CD4-positive, alpha-beta T cell (primary cell): ENCODE data around the gene PIK3R1. TPM values are rescaled to one million over a fixed set of nuclear protein-coding genes. Genes with fewer than 3 reads are reported as not detected.
A peak's percentile ranks its signal among the peaks of the same experiment; 100 is the strongest.

ENCODE experiments used
- ATAC-seq: fragments of 200-7000 bp; cut with Tn5 transposase; one replicate; pipeline ENCODE4 v1.10.0; 2022; ENCODE audit warnings: mild to moderate bottlenecking; ENCODE audit not compliant: poor library complexity
- CTCF ChIA-PET: fragments of 350-600 bp; sonication (Branson Sonifier 250); formaldehyde crosslinking; loops from one replicate; lab custom pipeline; 2021; ENCODE audit warnings: antibody characterized with exemption, inconsistent platforms; lab: Charles Lee
- POLR2A ChIA-PET: fragments of 350-600 bp; sonication (Branson Sonifier 250); formaldehyde crosslinking; loops from one replicate; lab custom pipeline; 2021; ENCODE audit warnings: antibody characterized with exemption, inconsistent platforms; lab: Charles Lee
- DNase-seq, 14 experiments: peaks; one replicate each; pipeline ENCODE4 v3.0.0-alpha.2; 2013 to 2020; ENCODE audit warnings: mixed read lengths in 2 of 14
- H3K27ac ChIP-seq, 2 donors: one replicate each; pipeline versions ENCODE4 v1.5.1 to v1.7.0; 2013; ENCODE audit warnings: low read length in 2 of 2, low read depth in 1 of 2, mild to moderate bottlenecking in 1 of 2
- H3K27me3 ChIP-seq, 2 experiments: 1 replicate in 1 of 2; 2 replicates in 1 of 2; pipeline versions ENCODE4 v1.6.1 to v1.7.0; 2013; ENCODE audit warnings: low read length in 2 of 2, control low read depth in 1 of 2, mild to moderate bottlenecking in 1 of 2, moderate library complexity in 1 of 2; ENCODE audit not compliant: insufficient read depth in 2 of 2, control insufficient read depth in 1 of 2
- H3K36me3 ChIP-seq: one replicate; pipeline ENCODE4 v1.6.1; 2013; ENCODE audit warnings: low read length, control low read depth; ENCODE audit not compliant: insufficient read depth
- H3K4me1 ChIP-seq: one replicate; pipeline ENCODE4 v1.6.1; 2013; ENCODE audit warnings: low read length, control low read depth; ENCODE audit not compliant: insufficient read depth
- H3K4me3 ChIP-seq: one replicate; pipeline ENCODE4 v1.5.1; 2013; ENCODE audit warnings: mild to moderate bottlenecking, low read length, moderate library complexity
- H3K9me3 ChIP-seq, 2 experiments: 1 replicate in 1 of 2; 2 replicates in 1 of 2; pipeline versions ENCODE4 v1.6.1 to v1.7.0; 2013; ENCODE audit warnings: low read length in 2 of 2, mild to moderate bottlenecking in 2 of 2, control low read depth in 1 of 2, moderate library complexity in 1 of 2; ENCODE audit not compliant: control insufficient read depth in 1 of 2, insufficient read depth in 1 of 2
- H3K27ac Mint-ChIP-seq: one replicate; pipeline ENCODE4 v1.8.0; 2020; ENCODE audit warnings: mixed read lengths
- H3K27me3 Mint-ChIP-seq: one replicate; pipeline ENCODE4 v1.8.0; 2021; ENCODE audit warnings: mixed read lengths
- H3K36me3 Mint-ChIP-seq: one replicate; pipeline ENCODE4 v1.8.0; 2021; ENCODE audit warnings: low read depth, mixed read lengths
- H3K4me1 Mint-ChIP-seq: one replicate; pipeline ENCODE4 v1.8.0; 2021; ENCODE audit warnings: low read depth, mixed read lengths
- H3K4me3 Mint-ChIP-seq: one replicate; pipeline ENCODE4 v1.8.0; 2020; ENCODE audit warnings: mild to moderate bottlenecking, mixed read lengths
- H3K9me3 Mint-ChIP-seq: one replicate; pipeline ENCODE4 v1.8.0; 2020; ENCODE audit warnings: mixed read lengths
- intact Hi-C, 2 experiments: fragments of 100-400 bp; cut with DNase I in 1 of 2; cut with micrococcal nuclease in 1 of 2; formaldehyde crosslinking; loops; one replicate each; pipeline versions ENCODE4 v1.15.1 to v1.9.0; 2023 to 2025; cut with DNase I, micrococcal nuclease
- total RNA-seq, 174 experiments: library from RNA in 2 of 174; stranded (reverse) in 2 of 174; gene quantifications; one replicate each; pipeline ENCODE4 v1.2.3 and lab custom pipeline; 2021 to 2026
- TF ChIP-seq, protein P1 (sequence below): fragments of 200-600 bp; IDR thresholded peaks from one replicate; pipeline ENCODE4 v1.8.0; 2022; ENCODE audit warnings: antibody characterized with exemption, mild to moderate bottlenecking

Gene PIK3R1
- total RNA-seq, 2 experiments from 2014 or later, result 455 to 459 TPM

GRCh38 chr5:68194386-68194785 lies 21.2 kb upstream of the PIK3R1 start:
- no peak for DNase-seq
- no peak for ATAC-seq
- no peak overlapping the region for H3K27ac Mint-ChIP-seq
- Histone ChIP-seq H3K27me3 (no peaks in the 10 kb centered on the region), H3K36me3 (no peaks in the 10 kb centered on the region), H3K27ac (no peak overlapping the region), H3K9me3 (no peaks in the 10 kb centered on the region), H3K4me1 (peaks cover 4% of the 10 kb centered on the region), H3K4me3 (no peak overlapping the region)
- no peaks in the 10 kb centered on the region for H3K36me3 Mint-ChIP-seq
- no peak overlapping the region for H3K4me3 Mint-ChIP-seq
- intact Hi-C loops, result no loop called here
- TF ChIP-seq, protein P1, sequence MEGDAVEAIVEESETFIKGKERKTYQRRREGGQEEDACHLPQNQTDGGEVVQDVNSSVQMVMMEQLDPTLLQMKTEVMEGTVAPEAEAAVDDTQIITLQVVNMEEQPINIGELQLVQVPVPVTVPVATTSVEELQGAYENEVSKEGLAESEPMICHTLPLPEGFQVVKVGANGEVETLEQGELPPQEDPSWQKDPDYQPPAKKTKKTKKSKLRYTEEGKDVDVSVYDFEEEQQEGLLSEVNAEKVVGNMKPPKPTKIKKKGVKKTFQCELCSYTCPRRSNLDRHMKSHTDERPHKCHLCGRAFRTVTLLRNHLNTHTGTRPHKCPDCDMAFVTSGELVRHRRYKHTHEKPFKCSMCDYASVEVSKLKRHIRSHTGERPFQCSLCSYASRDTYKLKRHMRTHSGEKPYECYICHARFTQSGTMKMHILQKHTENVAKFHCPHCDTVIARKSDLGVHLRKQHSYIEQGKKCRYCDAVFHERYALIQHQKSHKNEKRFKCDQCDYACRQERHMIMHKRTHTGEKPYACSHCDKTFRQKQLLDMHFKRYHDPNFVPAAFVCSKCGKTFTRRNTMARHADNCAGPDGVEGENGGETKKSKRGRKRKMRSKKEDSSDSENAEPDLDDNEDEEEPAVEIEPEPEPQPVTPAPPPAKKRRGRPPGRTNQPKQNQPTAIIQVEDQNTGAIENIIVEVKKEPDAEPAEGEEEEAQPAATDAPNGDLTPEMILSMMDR, result no peak
- H3K9me3 Mint-ChIP-seq, result no peaks in the 10 kb centered on the region
- H3K4me1 Mint-ChIP-seq, result peaks cover 11% of the 10 kb centered on the region
- ChIA-PET CTCF (no interaction called here), POLR2A (no interaction called here)
- H3K27me3 Mint-ChIP-seq, result no peaks in the 10 kb centered on the region

GRCh38 chr5:68195137-68195536 lies 20.4 kb upstream of the PIK3R1 start:
- ATAC-seq, result no peak
- CTCF ChIA-PET, result no interaction called here

DNA sequence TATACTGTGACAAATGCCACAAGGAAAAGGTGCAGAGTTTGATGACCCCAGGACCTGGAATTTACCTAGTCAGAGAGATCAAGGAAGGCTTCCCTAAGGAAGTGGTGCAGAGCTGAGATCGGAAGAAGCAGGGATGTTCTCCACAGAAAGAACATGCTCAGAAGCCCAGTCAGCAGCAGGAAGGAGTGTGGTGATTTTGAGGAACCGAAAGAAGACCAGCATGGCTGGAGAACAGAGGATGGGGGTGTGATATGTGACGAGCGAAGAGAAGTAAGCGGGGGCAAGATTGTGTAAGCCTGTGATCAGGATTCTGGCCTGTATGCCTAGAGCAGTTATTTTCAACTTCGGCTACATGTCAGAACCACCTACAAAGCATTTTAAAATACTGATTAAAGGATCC lies 18.7 kb upstream of the PIK3R1 start:
- Histone ChIP-seq H3K4me1 (peaks cover 4% of the 10 kb centered on the region), H3K9me3 (no peaks in the 10 kb centered on the region), H3K27me3 (no peaks in the 10 kb centered on the region), H3K36me3 (no peaks in the 10 kb centered on the region), H3K4me3 (no peak overlapping the region), H3K27ac (no peak overlapping the region)
- ChIA-PET POLR2A (no interaction called here), CTCF (no interaction called here)
- TF ChIP-seq, protein P1, result no peak
- DNase-seq (peak in 3 of 14 experiments; percentile 25 to 61 (median 51)), ATAC-seq (no peak)
- Mint-ChIP-seq H3K9me3 (no peaks in the 10 kb centered on the region), H3K27me3 (no peaks in the 10 kb centered on the region), H3K4me1 (peaks cover 11% of the 10 kb centered on the region), H3K27ac (no peak overlapping the region), H3K36me3 (no peaks in the 10 kb centered on the region), H3K4me3 (no peak overlapping the region)
- intact Hi-C loops, result no loop called here

More at GRCh38 chr5:68195137-68195536, 20.4 kb upstream of the PIK3R1 start:
- Mint-ChIP-seq H3K4me1 (peaks cover 11% of the 10 kb centered on the region), H3K27ac (no peak overlapping the region), H3K27me3 (no peaks in the 10 kb centered on the region), H3K36me3 (no peaks in the 10 kb centered on the region), H3K4me3 (no peak overlapping the region), H3K9me3 (no peaks in the 10 kb centered on the region)
- intact Hi-C loops, result no loop called here
- no peaks in the 10 kb centered on the region for H3K27me3 ChIP-seq
- H3K27ac ChIP-seq, result no peak overlapping the region
- DNase-seq, result no peak
- peaks cover 4% of the 10 kb centered on the region for H3K4me1 ChIP-seq
- POLR2A ChIA-PET, result no interaction called here
- TF ChIP-seq, protein P1, result no peak
- H3K36me3 ChIP-seq, result no peaks in the 10 kb centered on the region
- H3K4me3 ChIP-seq, result no peak overlapping the region
- H3K9me3 ChIP-seq, result no peaks in the 10 kb centered on the region
